Thymus (tissue), 11 donors: ENCODE data around the gene MVB12A. TPM values are rescaled to one million over a fixed set of nuclear protein-coding genes. Genes with fewer than 3 reads are reported as not detected.

Experiments used
- DNase-seq, 9 donors: peaks; one replicate each; pipeline ENCODE4 v3.0.0-alpha.2; 2013; ENCODE audit warnings: low spot score in 9 of 9, low read depth in 6 of 9, missing footprints in 1 of 9
- H3K27ac ChIP-seq, 2 donors: one replicate each; pipeline ENCODE4 v1.5.1; 2013; ENCODE audit warnings: control low read depth in 1 of 2, low read depth in 1 of 2, low read length in 1 of 2, mild to moderate bottlenecking in 1 of 2, moderate library complexity in 1 of 2
- H3K27me3 ChIP-seq, 2 donors: one replicate each; pipeline ENCODE4 v1.5.1; 2013; ENCODE audit warnings: low read length in 1 of 2; ENCODE audit not compliant: control insufficient read depth in 2 of 2, insufficient read depth in 1 of 2
- H3K36me3 ChIP-seq, 2 donors: one replicate each; pipeline ENCODE4 v1.5.1; 2013; ENCODE audit warnings: low read length in 1 of 2, mild to moderate bottlenecking in 1 of 2, moderate library complexity in 1 of 2; ENCODE audit not compliant: control insufficient read depth in 2 of 2, insufficient read depth in 2 of 2
- H3K4me1 ChIP-seq, 2 donors: one replicate each; pipeline ENCODE4 v1.5.1; 2013; ENCODE audit warnings: low read length in 2 of 2; ENCODE audit not compliant: control insufficient read depth in 2 of 2, insufficient read depth in 2 of 2
- H3K4me3 ChIP-seq, 2 donors: one replicate each; pipeline ENCODE4 v1.5.1; 2013; ENCODE audit warnings: low read length in 2 of 2, control low read depth in 1 of 2, mild to moderate bottlenecking in 1 of 2
- H3K9me3 ChIP-seq, 2 donors: one replicate each; pipeline ENCODE4 v1.5.1; 2013; ENCODE audit warnings: low read length in 1 of 2, mild to moderate bottlenecking in 1 of 2; ENCODE audit not compliant: control insufficient read depth in 2 of 2, insufficient read depth in 1 of 2
- WGBS: extraction: QIAGEN DNeasy Blood & Tissue Kit; methylation state at CpG from one replicate; pipeline ENCODE4 v1.1.7; 2013; 5-methylcytosine and 5-hydroxymethylcytosine counted together
- polyA plus RNA-seq: library from polyadenylated mRNA; stranded (reverse); fragments of 200-250 nt; gene quantifications from one replicate; pipeline ENCODE4 v1.2.3, GENCODE V29; 2013
- total RNA-seq: library from RNA; stranded (reverse); fragments of 120-200 nt; gene quantifications from one replicate; pipeline ENCODE4 v1.2.4, GENCODE V29; 2013
- donor health status: healthy.

Gene MVB12A
- total and polyA plus RNA-seq, 2 donors, result 27.8 to 56.8 TPM

DNA sequence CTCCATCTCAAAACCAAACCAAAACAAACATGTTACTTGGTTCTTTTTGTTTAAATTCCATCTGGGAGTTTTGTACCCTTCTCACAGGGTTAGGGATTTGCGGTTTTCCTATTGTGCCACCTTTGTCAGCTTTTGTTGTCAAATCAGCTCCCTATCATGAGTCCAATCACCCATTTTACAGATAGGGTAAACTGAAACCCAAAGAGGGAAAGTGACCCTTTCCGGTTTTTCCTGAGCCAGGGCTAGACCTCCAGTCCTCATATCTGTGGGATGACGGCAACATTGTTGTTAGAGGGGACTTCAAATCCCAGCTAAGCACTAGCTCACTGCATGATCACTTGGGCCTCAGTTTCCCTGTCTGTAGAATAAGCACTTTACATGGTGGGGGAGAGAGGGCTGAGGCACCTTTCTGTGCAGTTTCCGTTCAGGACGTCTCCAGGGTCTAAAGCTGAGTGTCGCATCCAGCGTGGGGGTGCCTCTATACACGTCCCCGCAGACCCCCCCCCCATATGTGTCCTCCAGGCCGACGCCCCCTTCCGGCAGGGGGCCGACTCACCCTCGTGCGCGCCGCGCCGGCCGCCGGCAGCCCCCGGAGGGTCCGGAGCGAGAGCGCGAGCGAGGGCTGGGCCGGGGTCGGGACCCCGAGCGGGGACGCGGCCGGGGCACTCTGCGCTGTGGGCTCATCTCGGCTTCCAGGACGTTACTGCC is 29.7 kb upstream of the MVB12A start:
- DNase-seq, result peak in 1 of 9 donors; percentile 29
- no peak overlapping the region for H3K27ac ChIP-seq
- peak overlapping the region; percentile 45 to 50 for H3K4me3 ChIP-seq
- H3K4me1 ChIP-seq, result peaks cover 10 to 22% of the 10 kb centered on the region in 2 donors
- 9% methylated on average over 37 of the region's 37 CpGs for WGBS
- H3K9me3 ChIP-seq, result peaks cover 0 to 9% of the 10 kb centered on the region in 2 donors
- H3K27me3 ChIP-seq, result peaks cover 17 to 35% of the 10 kb centered on the region in 2 donors
- H3K36me3 ChIP-seq, result no peaks in the 10 kb centered on the region

- DNase-seq, result peak in 6 of 9 donors; percentile 70 to 90 (median 78)
- Histone ChIP-seq H3K4me3 (peak overlapping the region; percentile 45 to 50), H3K4me1 (peaks cover 9 to 22% of the 10 kb centered on the region in 2 donors), H3K27me3 (peaks cover 17 to 35% of the 10 kb centered on the region in 2 donors), H3K9me3 (peaks cover 0 to 8% of the 10 kb centered on the region in 2 donors), H3K27ac (no peak overlapping the region), H3K36me3 (no peaks in the 10 kb centered on the region)
- under 1% methylated on average over 50 of the region's 50 CpGs for WGBS
Observed at GRCh38 chr19:17390665-17391370, 29.0 kb upstream of the MVB12A start.

- Histone ChIP-seq H3K27ac (no peak overlapping the region), H3K4me3 (peak overlapping the region; percentile 28 to 45), H3K4me1 (peaks cover 8 to 21% of the 10 kb centered on the region in 2 donors), H3K9me3 (peaks cover 0 to 4% of the 10 kb centered on the region in 2 donors), H3K36me3 (no peaks in the 10 kb centered on the region), H3K27me3 (peaks cover 17 to 35% of the 10 kb centered on the region in 2 donors)
- 7% methylated on average over 26 of the region's 26 CpGs for WGBS
- DNase-seq, result no peak
Observed at GRCh38 chr19:17391371-17392151, 28.3 kb upstream of the MVB12A start.

DNA sequence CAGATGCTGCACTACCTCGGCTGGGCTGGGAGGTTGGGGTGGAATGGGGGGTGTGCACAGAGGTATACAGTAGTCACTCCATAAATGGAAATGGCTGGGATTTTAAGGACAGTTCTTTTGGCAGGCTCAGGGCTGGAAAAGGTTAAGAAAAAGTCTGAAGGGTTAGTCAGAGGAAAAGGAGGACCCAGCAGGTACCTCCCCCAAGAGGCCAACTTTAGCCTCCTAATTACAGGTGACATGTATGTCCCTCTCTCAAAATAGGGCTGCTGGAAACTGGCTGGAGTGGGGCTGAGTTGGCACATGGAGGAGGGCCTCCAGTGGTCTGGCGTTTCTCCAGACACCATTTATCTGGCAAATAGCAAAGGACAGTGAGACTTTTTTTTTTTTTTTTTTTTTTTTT is 26.8 kb upstream of the MVB12A start:
- WGBS, result 87% methylated on average over 2 of the region's 2 CpGs
- DNase-seq, result no peak
- H3K4me1 ChIP-seq, result peaks cover 8 to 21% of the 10 kb centered on the region in 2 donors
- no peak overlapping the region for H3K27ac ChIP-seq
- H3K36me3 ChIP-seq, result peaks cover 0 to 3% of the 10 kb centered on the region in 2 donors
- peaks cover 0 to 4% of the 10 kb centered on the region in 2 donors for H3K9me3 ChIP-seq
- no peak overlapping the region for H3K4me3 ChIP-seq
- H3K27me3 ChIP-seq, result peaks cover 17 to 35% of the 10 kb centered on the region in 2 donors

DNA sequence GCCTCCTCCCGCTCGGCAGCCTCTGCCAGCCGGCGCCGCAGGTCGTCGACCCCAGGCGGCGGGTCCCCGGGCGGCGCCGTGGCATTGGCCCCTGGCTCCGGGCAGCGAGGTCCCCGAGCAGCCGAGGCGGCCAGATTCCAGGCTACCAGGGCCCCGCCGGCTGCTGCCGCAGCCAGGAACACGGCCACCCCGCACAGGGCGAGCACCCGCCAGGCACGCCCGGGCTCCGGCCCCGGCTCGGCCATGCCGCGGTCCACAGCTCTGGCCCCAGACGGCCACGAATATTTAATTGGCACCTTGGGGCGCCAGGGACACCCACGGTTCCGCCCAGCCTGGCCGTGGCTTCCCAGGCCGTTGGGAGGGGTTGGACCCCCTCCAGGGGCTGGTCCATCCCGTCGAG is 25.9 kb upstream of the MVB12A start, which contains the start of gene CCDC194:
Gene CCDC194, minus strand, starts transcription at position 283 of the 400 bp plus-strand sequence. Its CDS starts 38 bp downstream, at position 245.
- Histone ChIP-seq H3K36me3 (peaks cover 0 to 6% of the 10 kb centered on the region in 2 donors), H3K4me1 (peaks cover 8 to 21% of the 10 kb centered on the region in 2 donors), H3K4me3 (no peak within 1 kb of the TSS), H3K27me3 (peaks cover 15 to 27% of the 10 kb centered on the region in 2 donors), H3K27ac (no peak within 1 kb of the TSS), H3K9me3 (peaks cover 0 to 4% of the 10 kb centered on the region in 2 donors)
- WGBS, result 83% methylated on average over 41 of the region's 41 CpGs
- no peak for DNase-seq

- WGBS, result 24% methylated on average over 19 of the region's 19 CpGs
- peaks cover 13 to 19% of the 10 kb centered on the region in 2 donors for H3K27me3 ChIP-seq
- peaks cover 8 to 21% of the 10 kb centered on the region in 2 donors for H3K4me1 ChIP-seq
- peaks cover 2 to 6% of the 10 kb centered on the region in 2 donors for H3K36me3 ChIP-seq
- H3K9me3 ChIP-seq, result peaks cover 0 to 4% of the 10 kb centered on the region in 2 donors
- no peak overlapping the region for H3K27ac ChIP-seq
- H3K4me3 ChIP-seq, result no peak overlapping the region
- peak in 3 of 9 donors; percentile 57 to 81 (median 57) for DNase-seq
Observed at GRCh38 chr19:17394891-17395415, 24.9 kb upstream of the MVB12A start.

- Histone ChIP-seq H3K4me1 (peaks cover 3 to 11% of the 10 kb centered on the region in 2 donors), H3K4me3 (no peak overlapping the region), H3K27ac (no peak overlapping the region), H3K36me3 (peaks cover 13 to 14% of the 10 kb centered on the region in 2 donors), H3K9me3 (no peaks in the 10 kb centered on the region), H3K27me3 (no peaks in the 10 kb centered on the region)
- DNase-seq, result no peak
- WGBS, result 89% methylated on average over 8 of the region's 8 CpGs
Observed at GRCh38 chr19:17398902-17399527, 20.8 kb upstream of the MVB12A start.

- H3K27me3 ChIP-seq, result no peaks in the 10 kb centered on the region
- H3K36me3 ChIP-seq, result peaks cover 13 to 14% of the 10 kb centered on the region in 2 donors
- H3K4me3 ChIP-seq, result no peak overlapping the region
- no peaks in the 10 kb centered on the region for H3K9me3 ChIP-seq
- H3K4me1 ChIP-seq, result peaks cover 13 to 29% of the 10 kb centered on the region in 2 donors
- no peak for DNase-seq
- 98% methylated on average over 6 of the region's 6 CpGs for WGBS
- no peak overlapping the region for H3K27ac ChIP-seq
Observed at GRCh38 chr19:17401628-17402027, 18.2 kb upstream of the MVB12A start.
